ENCODE data around the gene GIPC3.
A peak's percentile ranks its signal among the peaks of the same experiment; 100 is the strongest.

DNA sequence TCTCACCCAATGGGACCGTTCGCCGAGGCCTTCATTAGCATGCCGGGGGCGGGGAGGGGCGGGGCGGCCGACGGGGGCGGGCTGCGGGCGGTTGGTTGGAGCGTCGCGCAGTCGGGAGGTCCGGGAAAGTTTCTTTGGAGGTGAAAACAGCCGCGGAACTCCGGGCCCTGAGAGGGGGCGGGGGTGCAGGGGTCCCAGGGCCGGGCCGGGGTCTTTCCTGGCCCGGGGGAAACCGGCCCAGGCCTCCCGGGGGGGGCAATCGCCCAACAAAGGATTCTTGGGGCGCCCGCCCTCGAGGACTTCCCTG is 12.5 kb upstream of the GIPC3 start, which contains the start of gene HMG20B:
- TF ChIP-seq, protein P1, sequence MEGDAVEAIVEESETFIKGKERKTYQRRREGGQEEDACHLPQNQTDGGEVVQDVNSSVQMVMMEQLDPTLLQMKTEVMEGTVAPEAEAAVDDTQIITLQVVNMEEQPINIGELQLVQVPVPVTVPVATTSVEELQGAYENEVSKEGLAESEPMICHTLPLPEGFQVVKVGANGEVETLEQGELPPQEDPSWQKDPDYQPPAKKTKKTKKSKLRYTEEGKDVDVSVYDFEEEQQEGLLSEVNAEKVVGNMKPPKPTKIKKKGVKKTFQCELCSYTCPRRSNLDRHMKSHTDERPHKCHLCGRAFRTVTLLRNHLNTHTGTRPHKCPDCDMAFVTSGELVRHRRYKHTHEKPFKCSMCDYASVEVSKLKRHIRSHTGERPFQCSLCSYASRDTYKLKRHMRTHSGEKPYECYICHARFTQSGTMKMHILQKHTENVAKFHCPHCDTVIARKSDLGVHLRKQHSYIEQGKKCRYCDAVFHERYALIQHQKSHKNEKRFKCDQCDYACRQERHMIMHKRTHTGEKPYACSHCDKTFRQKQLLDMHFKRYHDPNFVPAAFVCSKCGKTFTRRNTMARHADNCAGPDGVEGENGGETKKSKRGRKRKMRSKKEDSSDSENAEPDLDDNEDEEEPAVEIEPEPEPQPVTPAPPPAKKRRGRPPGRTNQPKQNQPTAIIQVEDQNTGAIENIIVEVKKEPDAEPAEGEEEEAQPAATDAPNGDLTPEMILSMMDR (IDR thresholded peaks at IDR 0.05) = no peak
- peak in 1 of 2 donors; percentile 28 for TF ChIP-seq POLR2A (IDR thresholded peaks at IDR 0.05)
